HG03108 (cell line): ENCODE measurements around the gene CDH4.

Experiments used
- ATAC-seq: cut with Tn5 transposase; IDR thresholded peaks from one replicate; pipeline ENCODE4 v1.9.1; 2021; ENCODE audit warnings: moderate library complexity; ENCODE audit not compliant: unreplicated experiment

The CDH4 gene

GRCh38 chr20:61528591-61528990 is 276.5 kb downstream of the CDH4 start:
- no peak for ATAC-seq

GRCh38 chr20:61529354-61529753 is 277.3 kb downstream of the CDH4 start:
- ATAC-seq = no peak

- no peak for ATAC-seq
These were observed 279.7 kb downstream of the CDH4 start for GRCh38 chr20:61531553-61532345.

- no peak for ATAC-seq
These were observed 280.7 kb downstream of the CDH4 start for GRCh38 chr20:61532736-61533135.

GRCh38 chr20:61533231-61533631 is 281.2 kb downstream of the CDH4 start:
- no peak for ATAC-seq

GRCh38 chr20:61534346-61534745 is 282.3 kb downstream of the CDH4 start:
- no peak for ATAC-seq

- ATAC-seq = no peak
These were observed 283.0 kb downstream of the CDH4 start for GRCh38 chr20:61535091-61535490.

GRCh38 chr20:61535536-61535935 is 283.5 kb downstream of the CDH4 start:
- no peak for ATAC-seq

GRCh38 chr20:61535956-61536355 is 283.9 kb downstream of the CDH4 start:
- ATAC-seq = no peak

GRCh38 chr20:61536671-61537070 is 284.6 kb downstream of the CDH4 start:
- no peak for ATAC-seq

GRCh38 chr20:61537239-61538182 is 285.4 kb downstream of the CDH4 start:
- no peak for ATAC-seq

GRCh38 chr20:61538183-61538942 is 286.3 kb downstream of the CDH4 start:
- ATAC-seq = no peak

GRCh38 chr20:61538943-61539265 is 286.8 kb downstream of the CDH4 start:
- no peak for ATAC-seq

- ATAC-seq = no peak
These were observed 287.8 kb downstream of the CDH4 start for GRCh38 chr20:61539706-61540360.

GRCh38 chr20:61541537-61541936 is 289.5 kb downstream of the CDH4 start:
- no peak for ATAC-seq

- ATAC-seq = no peak
These were observed 291.0 kb downstream of the CDH4 start for GRCh38 chr20:61543086-61543485.

- no peak for ATAC-seq
These were observed 292.1 kb downstream of the CDH4 start for GRCh38 chr20:61543931-61544745.

- no peak for ATAC-seq
These were observed 293.1 kb downstream of the CDH4 start for GRCh38 chr20:61544910-61545889.

- ATAC-seq = no peak
These were observed 294.6 kb downstream of the CDH4 start for GRCh38 chr20:61546641-61547040.
